ENCODE results near the gene XRN1. TPM values are rescaled to one million over a fixed set of nuclear protein-coding genes. Genes with fewer than 3 reads are reported as not detected.

Gene XRN1
- total RNA-seq, 1 donor from 2014 or later, result 27.0 TPM

DNA sequence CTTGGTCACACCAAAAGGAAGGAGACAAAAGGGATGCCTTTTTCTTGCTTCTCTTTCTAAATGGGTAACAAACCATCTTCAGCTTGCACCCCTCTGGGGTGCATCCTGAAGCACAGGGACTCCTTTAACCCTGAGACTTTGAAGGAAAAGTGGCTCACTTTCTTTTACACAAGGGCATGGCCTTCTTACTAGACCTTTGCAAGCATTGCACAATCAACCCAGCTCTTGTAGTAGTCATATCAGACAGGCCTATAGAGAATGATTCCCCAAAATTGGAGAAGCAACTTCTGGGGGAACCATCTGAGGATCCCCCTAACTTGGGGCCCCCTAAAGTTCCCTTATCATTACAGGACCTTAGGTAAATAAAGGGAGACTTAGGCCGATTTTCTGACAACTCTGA is 166.4 kb downstream of the XRN1 start:
- H3K4me1 Mint-ChIP-seq (ENCODE audit: low read depth), result peaks cover 17% of the 10 kb centered on the region
- H3K4me3 Mint-ChIP-seq (ENCODE audit: unreplicated experiment), result no peak overlapping the region
- no peaks in the 10 kb centered on the region for H3K27me3 Mint-ChIP-seq (ENCODE audit: low read depth)
- no peaks in the 10 kb centered on the region for H3K9me3 Mint-ChIP-seq (ENCODE audit: low read depth)
- no peaks in the 10 kb centered on the region for H3K36me3 Mint-ChIP-seq (ENCODE audit: low read depth)
- H3K27ac Mint-ChIP-seq (ENCODE audit: unreplicated experiment), result no peak overlapping the region
- TF ChIP-seq, protein P1, sequence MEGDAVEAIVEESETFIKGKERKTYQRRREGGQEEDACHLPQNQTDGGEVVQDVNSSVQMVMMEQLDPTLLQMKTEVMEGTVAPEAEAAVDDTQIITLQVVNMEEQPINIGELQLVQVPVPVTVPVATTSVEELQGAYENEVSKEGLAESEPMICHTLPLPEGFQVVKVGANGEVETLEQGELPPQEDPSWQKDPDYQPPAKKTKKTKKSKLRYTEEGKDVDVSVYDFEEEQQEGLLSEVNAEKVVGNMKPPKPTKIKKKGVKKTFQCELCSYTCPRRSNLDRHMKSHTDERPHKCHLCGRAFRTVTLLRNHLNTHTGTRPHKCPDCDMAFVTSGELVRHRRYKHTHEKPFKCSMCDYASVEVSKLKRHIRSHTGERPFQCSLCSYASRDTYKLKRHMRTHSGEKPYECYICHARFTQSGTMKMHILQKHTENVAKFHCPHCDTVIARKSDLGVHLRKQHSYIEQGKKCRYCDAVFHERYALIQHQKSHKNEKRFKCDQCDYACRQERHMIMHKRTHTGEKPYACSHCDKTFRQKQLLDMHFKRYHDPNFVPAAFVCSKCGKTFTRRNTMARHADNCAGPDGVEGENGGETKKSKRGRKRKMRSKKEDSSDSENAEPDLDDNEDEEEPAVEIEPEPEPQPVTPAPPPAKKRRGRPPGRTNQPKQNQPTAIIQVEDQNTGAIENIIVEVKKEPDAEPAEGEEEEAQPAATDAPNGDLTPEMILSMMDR (IDR thresholded peaks at IDR 0.05), result no peak
- no peak for DNase-seq (ENCODE audit: low spot score)

DNA sequence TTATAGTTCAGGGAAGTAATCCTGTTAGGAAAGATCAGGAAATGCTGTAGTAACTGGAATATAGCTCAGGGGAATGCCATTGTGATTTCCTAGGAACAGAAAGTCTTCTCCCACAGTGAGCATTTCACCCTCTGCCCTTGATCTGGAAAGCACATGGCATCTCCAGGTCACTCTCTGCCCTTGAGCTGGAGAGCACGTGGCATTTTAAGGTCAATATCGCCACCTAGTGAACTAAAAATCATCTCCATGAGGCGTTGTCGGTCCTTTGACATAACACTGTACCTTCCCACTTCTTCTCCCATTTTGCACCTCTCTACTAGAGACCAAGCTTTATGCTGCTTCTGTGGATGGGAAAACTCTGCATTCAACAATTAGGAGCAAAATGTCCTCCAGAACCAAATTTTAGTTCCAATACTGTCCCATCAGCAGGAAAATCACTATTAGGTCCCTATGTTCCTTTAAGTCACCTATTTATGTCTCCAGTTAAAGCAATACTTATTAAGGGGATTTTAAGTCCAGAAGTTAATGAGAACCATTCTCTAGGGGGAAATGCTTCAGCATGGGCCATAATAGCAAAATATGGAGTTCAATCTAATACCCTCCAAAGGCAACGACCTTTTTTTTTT is 167.8 kb downstream of the XRN1 start:
- Mint-ChIP-seq H3K27ac (ENCODE audit: unreplicated experiment) (no peak overlapping the region), H3K4me1 (ENCODE audit: low read depth) (peaks cover 24% of the 10 kb centered on the region), H3K36me3 (ENCODE audit: low read depth) (no peaks in the 10 kb centered on the region), H3K27me3 (ENCODE audit: low read depth) (no peaks in the 10 kb centered on the region), H3K4me3 (ENCODE audit: unreplicated experiment) (no peak overlapping the region), H3K9me3 (ENCODE audit: low read depth) (no peaks in the 10 kb centered on the region)
- no peak for DNase-seq (ENCODE audit: low spot score)
- TF ChIP-seq, protein P1 (IDR thresholded peaks at IDR 0.05), result peak; percentile 90

DNA sequence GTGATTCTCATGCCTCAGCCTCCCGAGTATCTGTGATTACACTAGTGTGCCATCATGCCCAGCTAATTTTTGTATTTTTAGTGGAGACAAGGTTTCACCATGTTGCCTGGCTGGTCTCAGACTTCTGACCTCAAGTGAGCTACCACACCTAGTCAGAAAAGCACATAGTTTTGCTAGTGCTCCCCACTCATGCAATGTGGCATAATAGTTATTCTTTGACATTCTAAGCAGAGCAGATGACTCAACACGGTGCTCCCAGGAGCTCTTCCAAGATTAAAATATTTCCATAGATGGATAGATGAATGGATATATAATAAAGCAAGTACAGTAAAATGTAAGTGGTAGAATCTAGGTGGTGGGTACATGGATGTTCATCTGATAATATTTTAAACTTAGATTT is 169.4 kb downstream of the XRN1 start:
- no peak overlapping the region for H3K4me3 Mint-ChIP-seq (ENCODE audit: unreplicated experiment)
- H3K36me3 Mint-ChIP-seq (ENCODE audit: low read depth), result no peaks in the 10 kb centered on the region
- H3K27me3 Mint-ChIP-seq (ENCODE audit: low read depth), result no peaks in the 10 kb centered on the region
- H3K27ac Mint-ChIP-seq (ENCODE audit: unreplicated experiment), result peak overlapping the region; percentile 61
- H3K4me1 Mint-ChIP-seq (ENCODE audit: low read depth), result peaks cover 24% of the 10 kb centered on the region
- TF ChIP-seq, protein P1 (IDR thresholded peaks at IDR 0.05), result no peak
- no peak for DNase-seq (ENCODE audit: low spot score)
- H3K9me3 Mint-ChIP-seq (ENCODE audit: low read depth), result peaks cover 9% of the 10 kb centered on the region

DNA sequence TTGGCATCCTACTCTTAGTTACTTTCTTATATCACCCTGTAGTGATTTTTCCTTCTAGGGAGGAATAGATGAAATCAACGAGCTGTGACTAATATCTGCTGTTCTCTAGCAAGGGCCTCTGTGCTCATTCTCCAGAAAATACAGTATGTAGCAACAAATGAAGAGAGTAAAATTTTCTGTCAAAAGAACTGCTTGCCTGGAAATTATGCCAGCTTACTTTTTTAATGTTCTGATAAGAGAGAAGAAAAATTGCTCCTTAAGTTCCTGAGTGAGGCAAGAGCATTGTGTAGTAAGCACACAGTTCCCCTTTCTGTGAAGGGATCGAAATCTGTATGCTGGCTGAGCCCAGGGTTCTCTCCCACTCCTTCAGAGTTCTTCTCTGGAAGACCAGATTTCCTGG is 171.1 kb downstream of the XRN1 start:
- no peak overlapping the region for H3K27ac Mint-ChIP-seq (ENCODE audit: unreplicated experiment)
- no peaks in the 10 kb centered on the region for H3K36me3 Mint-ChIP-seq (ENCODE audit: low read depth)
- DNase-seq (ENCODE audit: low spot score), result no peak
- no peaks in the 10 kb centered on the region for H3K27me3 Mint-ChIP-seq (ENCODE audit: low read depth)
- TF ChIP-seq, protein P1 (IDR thresholded peaks at IDR 0.05), result no peak
- peaks cover 28% of the 10 kb centered on the region for H3K4me1 Mint-ChIP-seq (ENCODE audit: low read depth)
- no peak overlapping the region for H3K4me3 Mint-ChIP-seq (ENCODE audit: unreplicated experiment)
- H3K9me3 Mint-ChIP-seq (ENCODE audit: low read depth), result peaks cover 9% of the 10 kb centered on the region

DNA sequence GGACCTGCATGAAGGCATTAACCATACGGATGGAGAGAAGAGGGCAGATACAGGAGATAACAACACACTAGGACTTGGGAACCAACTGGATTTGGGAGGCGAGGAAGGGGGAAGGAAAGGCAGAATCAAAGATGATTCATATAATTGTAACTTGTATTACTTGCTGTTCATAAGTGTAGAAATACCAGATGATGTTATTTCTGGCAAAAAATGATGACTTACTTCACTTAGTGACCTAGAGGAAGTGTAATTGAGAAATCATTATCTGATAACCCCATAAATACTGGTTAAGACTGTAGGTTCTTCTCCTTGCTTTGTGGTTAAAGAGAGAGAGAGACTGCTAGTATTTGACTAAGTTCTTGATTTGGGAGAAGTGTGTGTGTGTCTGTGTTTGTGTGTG is 172.0 kb downstream of the XRN1 start:
- no peak overlapping the region for H3K4me3 Mint-ChIP-seq (ENCODE audit: unreplicated experiment)
- H3K4me1 Mint-ChIP-seq (ENCODE audit: low read depth), result peaks cover 28% of the 10 kb centered on the region
- peaks cover 9% of the 10 kb centered on the region for H3K9me3 Mint-ChIP-seq (ENCODE audit: low read depth)
- peak overlapping the region; percentile 56 for H3K27ac Mint-ChIP-seq (ENCODE audit: unreplicated experiment)
- DNase-seq (ENCODE audit: low spot score), result no peak
- no peaks in the 10 kb centered on the region for H3K36me3 Mint-ChIP-seq (ENCODE audit: low read depth)
- TF ChIP-seq, protein P1 (IDR thresholded peaks at IDR 0.05), result no peak
- H3K27me3 Mint-ChIP-seq (ENCODE audit: low read depth), result no peaks in the 10 kb centered on the region
